COR-L47 (cell line): ENCODE data around the gene ANKRD11.
"Not testable (repeated sequence)": the region's sequence is repeated elsewhere in the genome, so short reads cannot be mapped to it uniquely, and the experiment has no call there.

Source experiments
- DNase-seq: peaks from one replicate; lab custom pipeline; 2025; lab: John Stamatoyannopoulos, UW

Gene ANKRD11

DNA sequence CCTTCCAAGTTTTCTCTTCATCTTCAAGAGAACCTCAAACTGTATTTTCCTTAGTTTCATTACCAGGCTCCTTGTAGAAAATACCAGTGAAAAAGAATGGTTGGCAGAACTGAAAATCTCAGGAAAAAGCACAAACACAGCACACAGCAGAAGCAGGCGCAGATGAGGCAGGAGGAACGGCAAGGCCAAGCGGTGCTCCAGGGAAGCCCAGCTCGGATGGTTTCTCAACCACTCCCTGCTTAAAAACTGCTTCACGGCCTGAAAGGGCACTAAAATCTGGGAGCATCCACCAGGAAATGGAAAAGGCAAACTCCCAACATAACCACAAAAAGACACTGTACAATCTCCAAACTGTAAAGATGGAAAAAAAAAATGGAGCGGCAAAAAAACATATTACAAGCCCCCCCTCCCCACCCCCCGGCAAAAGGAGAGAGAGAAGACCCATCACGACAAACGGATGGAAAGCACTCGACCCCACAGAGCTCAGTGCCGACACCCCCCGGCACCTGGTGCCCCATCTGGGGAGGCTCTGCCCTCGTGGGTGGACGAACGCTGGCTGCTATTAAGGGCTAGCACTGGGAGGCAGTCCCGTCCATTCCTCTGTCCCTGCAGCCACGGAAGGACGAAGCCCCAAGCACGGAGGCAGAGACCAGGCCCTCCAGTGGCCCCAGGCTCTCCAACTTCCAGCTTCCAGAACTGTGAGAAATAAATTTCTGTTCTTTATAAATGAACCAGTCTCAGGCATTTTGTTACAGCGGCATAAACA, 145.3 kb downstream of the ANKRD11 start:
- DNase-seq = no peak

DNA sequence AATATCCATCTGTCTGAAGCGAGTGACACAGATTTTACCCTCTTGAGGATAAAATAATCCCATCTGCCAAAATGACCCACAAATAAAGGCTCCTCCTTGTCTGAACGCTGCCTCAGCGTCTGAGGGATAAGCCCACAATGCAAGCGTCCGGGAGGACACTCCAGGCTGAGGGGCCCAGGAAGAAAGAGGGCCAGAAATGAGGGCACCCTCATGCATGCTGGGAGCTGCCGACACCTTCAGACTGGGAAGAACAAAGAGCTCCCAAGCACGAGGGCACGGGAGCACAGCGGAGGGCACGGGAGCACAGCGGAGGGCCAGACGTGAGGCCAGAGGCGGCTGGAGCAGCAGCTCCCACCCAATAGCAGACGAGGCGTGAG, 145.9 kb downstream of the ANKRD11 start:
- no peak for DNase-seq

DNA sequence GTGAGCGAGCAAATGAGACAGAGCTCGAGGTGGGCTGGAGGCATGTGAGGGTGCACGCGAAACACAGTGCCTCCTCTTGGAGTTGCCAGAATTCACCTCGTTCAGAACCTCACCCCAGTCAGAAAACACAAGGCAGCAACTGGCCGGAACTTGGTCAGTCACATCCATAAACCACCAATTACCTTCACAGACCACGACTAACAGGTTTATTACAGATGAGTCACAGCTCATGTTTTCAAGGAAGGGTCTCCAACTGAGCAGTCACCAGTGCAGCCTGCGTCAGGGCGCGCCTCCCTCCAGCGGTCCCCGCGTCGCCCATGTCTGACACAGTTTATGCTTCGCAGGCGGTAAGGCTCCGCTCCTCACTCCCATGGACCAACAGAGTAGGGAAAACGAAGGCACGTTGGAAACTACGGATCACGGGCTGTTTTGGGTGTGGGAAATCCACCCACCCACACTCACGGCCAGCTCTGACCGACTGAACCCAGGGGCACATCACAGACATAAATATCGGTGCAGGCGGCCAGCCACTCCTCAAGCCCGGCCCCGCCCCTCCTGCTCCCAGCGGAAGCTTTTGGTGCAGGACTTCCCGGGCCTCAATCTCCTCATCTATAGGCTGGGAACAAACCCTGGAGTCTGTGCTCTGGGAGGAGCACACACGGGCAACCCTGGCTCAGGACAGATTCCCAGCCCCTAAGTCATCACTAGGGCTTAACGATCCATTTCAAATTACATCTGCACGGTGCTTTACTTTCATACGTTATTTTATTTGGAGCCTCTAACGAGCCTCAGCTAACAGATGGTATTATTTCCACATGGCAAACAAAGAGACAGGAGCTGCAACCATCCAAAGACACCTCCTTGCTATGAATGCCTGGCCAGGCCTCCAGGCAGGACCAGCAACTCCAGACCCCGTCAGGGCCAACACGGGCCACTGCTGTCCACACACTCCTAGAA, 146.6 kb downstream of the ANKRD11 start:
- DNase-seq = no peak

DNA sequence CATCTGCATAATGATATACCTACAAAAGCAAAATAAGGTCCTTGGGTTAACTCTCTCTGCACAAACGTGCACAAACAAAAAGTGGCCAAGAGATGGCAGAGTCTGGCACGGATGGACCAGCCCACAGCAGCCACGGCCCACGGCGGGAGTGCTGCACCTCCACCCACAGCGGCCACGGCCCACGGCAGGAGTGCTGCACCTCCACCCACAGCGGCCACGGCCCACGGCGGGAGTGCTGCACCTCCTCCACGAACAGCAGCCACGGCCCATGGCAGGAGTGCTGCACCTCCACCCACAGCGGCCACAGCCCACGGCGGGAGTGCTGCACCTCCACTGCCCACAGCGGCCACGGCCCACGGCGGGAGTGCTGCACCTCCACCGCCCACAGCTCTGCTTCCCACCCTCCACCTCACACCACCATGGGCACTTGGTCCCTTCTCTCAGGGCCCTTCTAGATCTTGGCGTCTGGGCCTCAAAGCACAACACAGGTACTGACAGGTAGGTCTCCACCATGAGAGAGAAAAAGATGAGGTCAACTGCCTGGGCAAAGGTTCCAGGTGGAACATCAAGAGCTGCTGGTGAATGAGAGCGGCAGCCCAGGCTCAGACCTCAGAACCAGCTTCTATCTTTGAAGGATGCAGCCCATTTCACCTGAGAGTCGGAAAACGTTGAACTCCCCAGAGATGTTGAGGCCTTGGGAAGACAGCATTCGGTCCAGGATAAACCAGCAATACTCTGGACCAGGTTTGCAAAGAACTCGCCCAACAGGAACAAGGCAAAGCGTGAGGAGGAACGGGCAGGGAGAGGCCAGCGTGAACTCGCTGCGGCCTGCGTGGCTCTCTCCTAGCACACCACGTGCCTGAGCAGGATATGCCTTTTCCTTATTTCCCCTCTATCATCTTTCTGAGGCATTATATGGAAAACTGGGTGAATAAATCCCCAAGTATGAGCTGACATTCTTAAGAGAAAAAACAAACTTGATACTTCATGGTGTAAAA, 148.4 kb downstream of the ANKRD11 start:
- DNase-seq = no peak

DNA sequence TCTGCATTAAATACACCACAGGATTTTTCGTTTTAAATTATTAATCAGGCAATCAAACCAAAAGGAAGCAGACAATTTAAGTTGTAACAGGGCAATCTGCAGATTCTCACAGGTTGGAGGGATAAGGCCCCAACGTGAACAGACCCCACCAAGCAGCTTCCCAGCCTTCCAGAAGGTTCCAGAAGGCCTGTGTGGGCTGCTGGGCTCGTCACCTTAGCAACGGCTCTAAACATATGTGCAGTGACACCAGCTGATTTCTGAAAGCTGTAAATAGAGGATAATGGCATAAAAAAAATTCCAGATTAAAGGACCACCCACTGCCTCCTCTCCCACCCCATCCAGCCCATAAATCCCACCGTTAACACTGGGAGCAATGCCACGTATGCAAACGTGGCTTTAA, 149.1 kb downstream of the ANKRD11 start:
- no peak for DNase-seq

DNA sequence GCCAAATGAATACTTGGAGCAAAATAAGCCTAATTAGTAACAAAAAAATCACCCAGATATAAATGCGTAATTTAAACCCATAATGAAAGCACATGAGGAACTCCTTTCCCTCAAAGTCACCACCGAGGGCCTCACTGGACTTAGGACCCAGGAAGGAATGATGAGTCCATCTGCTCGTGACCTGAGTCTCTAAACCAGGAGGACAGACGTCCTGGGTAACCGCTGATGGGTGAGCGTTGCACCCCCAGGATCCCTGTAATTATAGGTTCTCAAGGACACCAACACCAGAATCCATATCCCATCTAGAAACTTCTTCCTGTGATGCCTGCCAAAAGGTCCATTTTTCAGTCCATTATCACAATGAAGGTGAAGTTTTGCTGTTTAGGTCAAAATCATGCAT, 151.5 kb downstream of the ANKRD11 start:
- DNase-seq = no peak

DNA sequence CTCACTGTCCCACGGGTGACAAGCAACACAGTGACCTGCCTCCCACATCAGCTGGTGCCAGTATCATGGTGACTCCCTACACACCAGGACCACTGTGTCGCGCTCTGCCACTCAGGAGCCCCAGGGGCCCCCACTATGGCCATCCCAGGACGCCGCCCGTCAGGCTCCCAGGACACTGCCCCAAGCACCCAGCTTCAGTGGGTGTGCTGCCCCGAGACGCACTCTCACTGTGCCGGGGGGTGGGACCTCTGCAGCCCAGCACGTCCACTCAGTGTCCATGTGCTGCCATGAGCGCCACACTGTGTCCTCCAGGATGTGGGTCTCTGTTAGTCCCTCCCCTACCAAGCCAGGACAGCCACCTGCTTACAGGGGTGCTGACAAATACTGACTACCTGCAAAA, 152.4 kb downstream of the ANKRD11 start:
- DNase-seq = no peak

DNA sequence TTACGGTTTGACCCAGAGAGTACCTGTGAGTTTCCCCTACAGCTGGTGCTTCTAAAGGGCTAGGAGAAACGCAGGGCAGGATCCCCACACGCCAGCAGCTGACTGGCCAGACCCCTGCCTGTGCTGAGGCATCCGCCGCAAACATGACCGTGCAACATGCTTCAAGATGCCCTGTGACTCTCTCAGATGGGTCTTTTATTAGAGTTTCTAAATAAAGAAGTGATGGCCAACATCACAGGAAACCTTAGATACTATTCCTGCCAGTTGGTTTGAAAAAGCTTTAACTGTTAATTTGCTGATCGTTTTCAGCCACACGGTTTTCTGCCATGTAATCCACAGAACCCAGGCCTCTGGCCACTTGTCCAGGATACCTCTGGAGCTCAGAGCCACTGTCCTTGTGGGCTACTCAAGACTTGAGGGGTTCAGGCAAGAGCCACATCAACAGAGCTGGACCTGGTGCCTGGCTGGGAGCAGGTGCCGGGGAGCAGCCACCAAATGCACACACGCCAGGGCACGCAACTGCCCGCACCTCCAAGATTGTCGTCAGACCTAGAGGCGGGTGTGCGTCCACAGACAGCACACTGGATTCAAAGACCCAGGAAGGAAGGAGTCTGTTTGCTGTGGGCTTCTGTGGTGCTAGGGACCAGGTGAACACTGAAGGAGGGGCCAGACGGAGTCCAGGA, 154.4 kb downstream of the ANKRD11 start:
- DNase-seq = no peak

DNA sequence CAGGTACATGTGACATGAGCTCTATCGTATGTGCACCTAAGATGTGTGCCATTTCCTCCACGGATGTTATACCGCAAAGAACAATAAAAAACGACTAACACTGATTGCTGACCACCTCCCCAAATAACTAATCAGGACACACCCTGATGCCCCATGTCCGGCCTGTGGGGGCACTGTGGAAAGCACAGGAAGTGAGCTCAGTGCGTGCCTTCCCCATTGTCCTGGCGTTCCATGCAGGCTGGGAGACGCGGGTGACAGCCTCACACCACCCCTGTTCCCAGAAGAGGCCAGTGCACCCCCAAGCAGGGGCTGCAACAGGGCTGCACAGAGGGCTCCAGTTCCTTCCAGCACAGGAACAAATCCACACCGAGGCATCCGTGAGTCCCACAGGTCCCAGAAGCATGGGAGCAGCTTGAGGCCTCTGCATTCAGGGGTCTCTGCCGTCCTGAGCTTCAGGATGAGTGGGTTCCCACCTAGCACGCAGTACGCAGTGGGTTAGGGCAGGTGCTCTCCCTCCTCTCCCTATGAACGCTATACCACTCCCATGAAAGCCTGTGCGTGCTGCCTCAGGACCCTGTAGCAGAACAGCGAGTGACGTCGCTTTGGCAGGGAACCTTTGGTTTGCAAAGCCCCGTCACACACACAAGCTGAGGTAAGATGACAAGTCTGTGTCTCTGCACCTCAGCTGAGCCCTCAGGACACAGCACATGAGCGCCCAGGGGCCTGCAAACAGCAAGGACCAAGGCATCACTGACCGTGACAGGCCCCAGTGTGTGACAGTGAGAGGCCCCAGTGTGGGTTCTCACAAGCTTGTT, 155.2 kb downstream of the ANKRD11 start:
- DNase-seq = no peak

DNA sequence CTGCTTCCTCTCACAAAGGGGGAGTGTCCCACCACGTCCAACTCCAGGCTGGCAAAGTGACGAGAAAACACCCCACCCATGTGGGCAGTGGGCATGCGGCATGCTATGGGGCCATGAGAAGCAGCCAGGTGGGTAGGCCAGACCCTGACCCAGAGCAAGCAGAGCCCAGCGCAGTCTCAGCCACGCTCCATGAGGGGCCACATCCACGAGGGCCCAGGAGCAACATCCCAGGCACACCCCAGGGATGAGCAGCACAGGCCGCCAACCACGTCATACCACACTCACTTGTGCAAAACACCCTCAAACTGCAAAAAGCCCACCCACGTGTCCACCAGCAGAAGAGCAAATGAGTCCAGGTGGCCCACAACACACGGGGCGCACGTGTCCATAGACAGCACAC, 155.9 kb downstream of the ANKRD11 start:
- DNase-seq = no peak

DNA sequence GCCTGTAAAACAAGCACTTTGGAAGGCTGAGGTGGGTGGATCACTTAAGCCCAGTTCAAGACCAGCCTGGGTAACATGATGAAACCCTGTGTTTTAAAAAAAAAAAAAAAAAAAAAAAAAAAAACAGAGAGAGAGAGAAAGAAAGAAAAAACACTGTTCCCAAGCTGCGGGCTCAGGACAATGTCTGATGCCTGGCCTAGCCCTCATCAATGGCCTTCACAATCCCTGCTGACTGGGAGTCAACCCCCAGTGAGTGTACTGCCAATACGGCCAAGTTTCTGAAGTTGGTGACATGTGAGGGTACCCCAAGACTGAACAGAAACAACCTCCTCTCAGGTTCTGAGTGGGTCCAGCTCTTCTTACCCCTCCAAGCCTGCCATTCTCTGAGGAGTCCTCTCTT, 156.3 kb downstream of the ANKRD11 start:
- DNase-seq = no peak

DNA sequence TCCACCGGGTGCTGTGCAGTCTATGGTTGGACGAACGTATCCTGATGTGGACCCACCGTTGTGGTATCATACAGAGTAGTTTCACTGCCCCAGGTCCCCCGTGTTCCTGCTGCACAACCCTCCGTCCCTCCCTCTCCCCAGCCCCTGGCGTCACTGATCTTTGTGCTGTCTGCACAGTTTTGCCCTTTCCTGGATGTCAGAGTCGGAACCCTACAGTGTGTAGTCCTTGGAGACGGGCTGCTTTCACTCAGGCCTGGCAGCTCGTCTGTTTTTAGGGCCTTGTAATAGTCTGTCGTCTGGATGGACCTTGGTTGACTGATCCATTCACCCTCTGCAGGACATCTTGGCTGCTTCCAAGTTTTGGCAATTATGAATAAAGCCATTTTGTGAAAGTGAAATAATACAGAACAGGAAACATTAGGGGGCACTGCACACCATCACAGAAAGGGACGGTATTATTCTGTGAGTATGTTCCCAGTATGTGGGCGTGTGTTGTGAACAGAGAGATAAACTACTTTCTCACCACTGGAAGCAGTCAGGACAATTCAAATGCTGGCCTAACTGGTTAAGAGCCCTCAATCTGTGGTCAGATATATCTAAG, 156.9 kb downstream of the ANKRD11 start:
- DNase-seq = not testable (repeated sequence)

DNA sequence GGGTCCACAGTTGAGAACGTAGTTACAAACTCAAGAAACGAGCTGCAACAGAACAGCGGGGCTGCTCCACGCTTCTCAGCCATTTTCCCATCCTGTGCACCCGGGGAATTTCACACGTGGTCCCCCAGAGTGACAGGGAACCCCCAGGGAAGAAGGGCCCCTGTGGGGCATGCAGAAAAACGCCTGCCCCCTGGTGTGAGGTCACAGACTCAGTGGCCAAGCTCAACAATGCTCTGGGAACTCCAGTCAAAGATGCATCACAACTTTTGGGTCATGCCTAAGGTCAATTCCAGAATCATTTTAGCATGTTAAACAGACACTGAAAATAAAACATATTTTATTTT, 157.5 kb downstream of the ANKRD11 start:
- DNase-seq = no peak

DNA sequence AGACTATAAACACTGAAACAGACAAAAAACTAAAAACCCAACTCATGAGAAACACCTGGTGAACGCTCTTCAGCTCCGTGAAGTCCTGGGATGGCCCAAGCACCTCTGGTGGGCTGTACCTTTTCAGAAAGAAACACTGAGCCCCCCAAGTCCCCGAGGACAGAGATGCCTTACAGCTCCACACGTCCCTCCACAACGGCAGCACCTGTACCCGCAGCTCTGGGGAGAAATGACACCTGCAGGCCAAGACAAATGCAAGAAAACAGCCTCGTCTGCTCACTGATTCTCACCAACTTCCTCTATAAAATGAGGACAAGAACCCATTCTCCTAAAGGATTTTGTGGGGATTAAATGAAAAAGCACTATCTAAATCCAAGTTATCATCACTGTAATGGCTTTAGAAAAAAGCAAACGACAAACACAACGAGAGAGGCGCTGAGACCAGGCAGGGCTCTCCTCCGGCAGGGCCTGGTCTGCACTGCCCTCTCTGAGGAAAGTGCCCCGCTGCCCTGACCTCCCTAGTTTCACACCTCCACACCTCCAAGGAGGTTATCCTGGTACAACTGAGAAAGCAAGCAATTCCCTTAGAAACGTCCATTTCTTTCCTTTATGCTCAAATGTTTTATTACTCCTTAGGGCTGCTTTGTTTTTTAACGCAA, 158.0 kb downstream of the ANKRD11 start:
- DNase-seq = no peak

DNA sequence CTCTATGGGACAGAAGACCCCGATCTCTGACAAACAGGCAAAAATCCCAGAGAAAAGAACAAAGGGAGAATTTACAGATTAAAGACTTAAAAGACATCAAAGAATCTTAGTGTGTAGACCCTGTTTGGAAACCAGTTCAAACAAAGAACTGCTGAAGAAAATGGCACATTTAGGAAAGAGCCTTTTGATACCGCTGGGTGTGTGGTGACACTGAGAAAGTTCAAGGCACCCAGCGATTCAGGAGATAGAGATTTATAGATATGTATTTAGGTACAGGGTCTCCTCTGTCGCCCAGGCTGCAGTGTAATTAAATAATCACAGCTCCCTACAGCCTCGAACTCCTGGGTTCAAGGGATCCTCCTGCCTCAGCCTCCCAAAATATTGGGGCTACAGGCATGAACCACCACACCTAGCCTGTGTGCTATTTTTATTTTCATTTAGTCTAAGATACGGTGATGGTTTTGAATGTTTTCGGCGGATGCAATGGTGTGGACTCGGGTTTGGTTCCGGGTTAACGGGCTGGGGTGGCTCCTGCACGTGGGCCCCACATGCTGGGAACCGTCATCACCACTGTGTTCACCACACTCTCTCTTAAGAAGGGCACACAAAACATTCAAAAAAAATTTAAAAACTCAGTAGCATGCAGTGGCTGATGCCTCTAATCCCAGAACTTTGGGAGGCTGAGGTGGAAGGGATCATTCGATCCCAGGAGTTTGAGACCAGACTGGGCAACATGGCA, 158.8 kb downstream of the ANKRD11 start:
- no peak for DNase-seq

DNA sequence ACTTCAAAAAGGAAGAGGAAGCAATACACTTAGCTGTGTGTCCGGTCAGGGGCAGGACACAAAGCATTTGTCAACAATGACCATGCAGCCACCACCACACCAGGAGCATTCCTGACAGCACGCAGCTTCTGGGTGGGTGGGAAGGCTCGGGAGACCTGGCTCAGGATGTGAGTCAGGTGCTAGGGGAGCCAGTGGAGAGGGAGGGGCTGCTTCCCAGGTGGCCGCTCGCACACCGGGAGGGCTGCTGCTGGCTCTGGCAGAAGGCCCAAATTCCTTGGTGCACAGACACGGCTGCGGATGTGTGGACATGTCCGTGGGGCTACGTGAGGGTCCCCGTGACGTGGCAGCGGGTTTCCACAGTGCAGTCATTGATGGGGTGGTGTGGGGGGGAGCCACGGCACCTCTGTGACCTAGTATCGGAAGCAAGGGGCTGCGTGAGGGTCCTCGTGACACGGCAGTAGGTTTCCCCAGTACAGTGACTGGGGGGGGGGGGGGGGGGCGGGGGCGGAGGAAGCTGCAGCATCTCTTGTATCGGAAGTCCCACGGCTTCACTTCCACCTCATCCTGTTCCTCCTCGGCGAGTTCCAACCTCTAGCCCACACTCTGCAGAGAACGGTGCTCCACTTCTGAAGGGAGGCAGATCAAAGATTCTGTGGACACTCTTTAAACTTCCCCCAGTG, 160.0 kb downstream of the ANKRD11 start:
- peak; percentile 85 for DNase-seq

DNA sequence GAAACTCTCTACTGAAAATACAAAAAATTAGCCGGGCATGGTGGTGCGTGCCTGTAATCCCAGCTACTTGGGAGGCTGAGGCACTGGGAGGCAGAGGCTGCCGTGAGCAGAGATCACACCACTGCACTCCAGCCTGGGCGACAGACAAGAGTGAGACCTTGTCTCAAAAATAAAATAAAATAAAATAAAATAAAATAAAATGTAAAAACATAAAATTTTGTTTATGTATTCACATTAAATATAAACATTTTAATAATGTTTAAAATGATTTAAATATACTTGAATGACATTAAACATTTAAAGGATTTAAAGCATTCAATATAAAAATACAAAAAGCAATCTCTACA, 160.6 kb downstream of the ANKRD11 start:
- DNase-seq = not testable (repeated sequence)
